ENCODE data around the gene CDK5RAP2. TPM values are rescaled to one million over a fixed set of nuclear protein-coding genes. Genes with fewer than 3 reads are reported as not detected.
"Not testable (repeated sequence)": the region's sequence is repeated elsewhere in the genome, so short reads cannot be mapped to it uniquely, and the experiment has no call there.

CDK5RAP2 gene
- total RNA-seq, 1 donor from 2014 or later: 40.4 TPM

DNA sequence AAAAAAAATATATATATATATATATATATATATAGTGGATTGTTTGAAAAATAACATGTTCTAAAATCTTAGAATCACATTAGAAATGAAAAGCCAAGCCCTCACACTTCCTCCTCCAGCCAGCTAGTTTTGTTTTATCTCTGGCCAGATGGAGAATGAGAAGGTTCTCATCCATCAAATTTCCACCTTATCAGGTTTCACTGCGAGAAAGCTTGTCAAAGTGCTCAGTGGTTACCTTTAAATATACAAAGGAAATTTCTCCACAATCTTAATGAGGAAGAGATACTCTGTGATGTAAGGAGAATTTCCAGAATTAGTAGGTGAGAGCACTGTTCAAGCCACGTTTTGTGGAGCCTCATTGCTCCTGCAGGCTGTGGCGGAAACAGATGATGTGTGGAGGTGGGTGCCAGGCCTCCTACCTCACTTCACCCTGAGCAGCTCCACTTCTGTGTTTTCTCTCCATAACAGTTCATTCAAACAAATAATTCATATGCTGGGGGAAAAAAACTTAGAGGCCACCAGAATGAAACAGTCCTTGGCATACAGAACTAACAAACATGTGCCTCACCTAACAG, 71.9 kb downstream of the CDK5RAP2 start:
- H3K9me3 Mint-ChIP-seq (ENCODE audit: low read depth): peaks cover 24% of the 10 kb centered on the region
- DNase-seq (ENCODE audit: low spot score): no peak
- TF ChIP-seq, protein P1, sequence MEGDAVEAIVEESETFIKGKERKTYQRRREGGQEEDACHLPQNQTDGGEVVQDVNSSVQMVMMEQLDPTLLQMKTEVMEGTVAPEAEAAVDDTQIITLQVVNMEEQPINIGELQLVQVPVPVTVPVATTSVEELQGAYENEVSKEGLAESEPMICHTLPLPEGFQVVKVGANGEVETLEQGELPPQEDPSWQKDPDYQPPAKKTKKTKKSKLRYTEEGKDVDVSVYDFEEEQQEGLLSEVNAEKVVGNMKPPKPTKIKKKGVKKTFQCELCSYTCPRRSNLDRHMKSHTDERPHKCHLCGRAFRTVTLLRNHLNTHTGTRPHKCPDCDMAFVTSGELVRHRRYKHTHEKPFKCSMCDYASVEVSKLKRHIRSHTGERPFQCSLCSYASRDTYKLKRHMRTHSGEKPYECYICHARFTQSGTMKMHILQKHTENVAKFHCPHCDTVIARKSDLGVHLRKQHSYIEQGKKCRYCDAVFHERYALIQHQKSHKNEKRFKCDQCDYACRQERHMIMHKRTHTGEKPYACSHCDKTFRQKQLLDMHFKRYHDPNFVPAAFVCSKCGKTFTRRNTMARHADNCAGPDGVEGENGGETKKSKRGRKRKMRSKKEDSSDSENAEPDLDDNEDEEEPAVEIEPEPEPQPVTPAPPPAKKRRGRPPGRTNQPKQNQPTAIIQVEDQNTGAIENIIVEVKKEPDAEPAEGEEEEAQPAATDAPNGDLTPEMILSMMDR (IDR thresholded peaks at IDR 0.05): no peak
- H3K4me3 Mint-ChIP-seq (ENCODE audit: unreplicated experiment): no peak overlapping the region
- H3K27me3 Mint-ChIP-seq (ENCODE audit: low read depth): no peaks in the 10 kb centered on the region
- no peak overlapping the region for H3K27ac Mint-ChIP-seq (ENCODE audit: unreplicated experiment)
- no peaks in the 10 kb centered on the region for H3K4me1 Mint-ChIP-seq (ENCODE audit: low read depth)
- peaks cover 37% of the 10 kb centered on the region for H3K36me3 Mint-ChIP-seq (ENCODE audit: low read depth)

- DNase-seq (ENCODE audit: low spot score): no peak
- H3K4me3 Mint-ChIP-seq (ENCODE audit: unreplicated experiment): no peak overlapping the region
- no peaks in the 10 kb centered on the region for H3K27me3 Mint-ChIP-seq (ENCODE audit: low read depth)
- H3K36me3 Mint-ChIP-seq (ENCODE audit: low read depth): peaks cover 24% of the 10 kb centered on the region
- H3K4me1 Mint-ChIP-seq (ENCODE audit: low read depth): peaks cover 5% of the 10 kb centered on the region
- peaks cover 22% of the 10 kb centered on the region for H3K9me3 Mint-ChIP-seq (ENCODE audit: low read depth)
- H3K27ac Mint-ChIP-seq (ENCODE audit: unreplicated experiment): no peak overlapping the region
- TF ChIP-seq, protein P1 (IDR thresholded peaks at IDR 0.05): no peak
Observed at GRCh38 chr9:120505186-120505585, 74.8 kb downstream of the CDK5RAP2 start.

GRCh38 chr9:120500733-120501132, 79.2 kb downstream of the CDK5RAP2 start:
- Mint-ChIP-seq H3K27me3 (ENCODE audit: low read depth) (no peaks in the 10 kb centered on the region), H3K27ac (ENCODE audit: unreplicated experiment) (no peak overlapping the region), H3K9me3 (ENCODE audit: low read depth) (peaks cover 11% of the 10 kb centered on the region), H3K4me1 (ENCODE audit: low read depth) (peaks cover 5% of the 10 kb centered on the region), H3K36me3 (ENCODE audit: low read depth) (peaks cover 14% of the 10 kb centered on the region), H3K4me3 (ENCODE audit: unreplicated experiment) (no peak overlapping the region)
- DNase-seq (ENCODE audit: low spot score): no peak
- TF ChIP-seq, protein P1 (IDR thresholded peaks at IDR 0.05): no peak

GRCh38 chr9:120497865-120498264, 82.1 kb downstream of the CDK5RAP2 start:
- not testable (repeated sequence) for H3K4me3 Mint-ChIP-seq (ENCODE audit: unreplicated experiment); H3K9me3 Mint-ChIP-seq (ENCODE audit: low read depth); H3K4me1 Mint-ChIP-seq (ENCODE audit: low read depth); H3K27me3 Mint-ChIP-seq (ENCODE audit: low read depth); H3K27ac Mint-ChIP-seq (ENCODE audit: unreplicated experiment); H3K36me3 Mint-ChIP-seq (ENCODE audit: low read depth); DNase-seq (ENCODE audit: low spot score)

- DNase-seq (ENCODE audit: low spot score); H3K36me3 Mint-ChIP-seq (ENCODE audit: low read depth); H3K27ac Mint-ChIP-seq (ENCODE audit: unreplicated experiment); H3K4me3 Mint-ChIP-seq (ENCODE audit: unreplicated experiment); H3K27me3 Mint-ChIP-seq (ENCODE audit: low read depth); H3K4me1 Mint-ChIP-seq (ENCODE audit: low read depth); H3K9me3 Mint-ChIP-seq (ENCODE audit: low read depth): not testable (repeated sequence)
Observed at GRCh38 chr9:120496438-120496837, 83.5 kb downstream of the CDK5RAP2 start.

GRCh38 chr9:120490888-120491595, 88.9 kb downstream of the CDK5RAP2 start:
- Mint-ChIP-seq H3K36me3 (ENCODE audit: low read depth) (peaks cover 21% of the 10 kb centered on the region), H3K27ac (ENCODE audit: unreplicated experiment) (no peak overlapping the region), H3K9me3 (ENCODE audit: low read depth) (peaks cover 2% of the 10 kb centered on the region), H3K27me3 (ENCODE audit: low read depth) (no peaks in the 10 kb centered on the region), H3K4me3 (ENCODE audit: unreplicated experiment) (no peak overlapping the region), H3K4me1 (ENCODE audit: low read depth) (peaks cover 3% of the 10 kb centered on the region)
- TF ChIP-seq, protein P1 (IDR thresholded peaks at IDR 0.05): no peak
- no peak for DNase-seq (ENCODE audit: low spot score)
